Left lobe of liver (tissue), 2 donors: ENCODE results near the gene FASTKD3. TPM values are rescaled to one million over a fixed set of nuclear protein-coding genes. Genes with fewer than 3 reads are reported as not detected.

Experiments
- ATAC-seq: fragments of 200-7000 bp; cut with Tn5 transposase; one replicate; pipeline ENCODE4 v1.9.1; 2020; ENCODE audit warnings: mild to moderate bottlenecking, moderate library complexity
- DNase-seq: peaks from one replicate; pipeline ENCODE4 v3.0.0-alpha.2; 2020; ENCODE audit warnings: low spot score
- total RNA-seq: library from RNA; stranded (reverse); gene quantifications from one replicate; pipeline ENCODE4 v1.2.1, GENCODE V29; 2021
- donor health status: DM: no; HTN: no; CAD: no; lungs with moderate emphysema.
- donor health status: DM: no; HTN: yes; CAD: no.

FASTKD3 gene
- total RNA-seq, 1 donor from 2014 or later: 3.7 TPM

DNA sequence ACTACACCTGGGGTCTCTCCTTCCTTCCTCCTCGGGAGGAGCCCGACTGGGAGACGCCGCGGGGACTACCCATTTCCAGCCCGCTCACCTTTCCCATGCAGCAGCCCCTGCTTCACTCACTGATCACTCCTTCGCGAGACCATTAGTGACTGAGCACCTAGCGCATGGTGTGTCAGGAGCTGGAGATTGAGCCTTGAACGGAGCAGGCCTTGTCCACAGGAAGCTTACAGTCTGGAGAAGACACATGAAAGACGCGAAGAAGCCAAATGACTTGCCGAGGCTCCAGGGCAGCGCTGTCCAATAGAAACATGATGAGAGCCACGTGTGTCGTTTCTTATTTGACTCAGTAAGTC is 17.6 kb downstream of the FASTKD3 start:
- ATAC-seq: peak; percentile 27

DNA sequence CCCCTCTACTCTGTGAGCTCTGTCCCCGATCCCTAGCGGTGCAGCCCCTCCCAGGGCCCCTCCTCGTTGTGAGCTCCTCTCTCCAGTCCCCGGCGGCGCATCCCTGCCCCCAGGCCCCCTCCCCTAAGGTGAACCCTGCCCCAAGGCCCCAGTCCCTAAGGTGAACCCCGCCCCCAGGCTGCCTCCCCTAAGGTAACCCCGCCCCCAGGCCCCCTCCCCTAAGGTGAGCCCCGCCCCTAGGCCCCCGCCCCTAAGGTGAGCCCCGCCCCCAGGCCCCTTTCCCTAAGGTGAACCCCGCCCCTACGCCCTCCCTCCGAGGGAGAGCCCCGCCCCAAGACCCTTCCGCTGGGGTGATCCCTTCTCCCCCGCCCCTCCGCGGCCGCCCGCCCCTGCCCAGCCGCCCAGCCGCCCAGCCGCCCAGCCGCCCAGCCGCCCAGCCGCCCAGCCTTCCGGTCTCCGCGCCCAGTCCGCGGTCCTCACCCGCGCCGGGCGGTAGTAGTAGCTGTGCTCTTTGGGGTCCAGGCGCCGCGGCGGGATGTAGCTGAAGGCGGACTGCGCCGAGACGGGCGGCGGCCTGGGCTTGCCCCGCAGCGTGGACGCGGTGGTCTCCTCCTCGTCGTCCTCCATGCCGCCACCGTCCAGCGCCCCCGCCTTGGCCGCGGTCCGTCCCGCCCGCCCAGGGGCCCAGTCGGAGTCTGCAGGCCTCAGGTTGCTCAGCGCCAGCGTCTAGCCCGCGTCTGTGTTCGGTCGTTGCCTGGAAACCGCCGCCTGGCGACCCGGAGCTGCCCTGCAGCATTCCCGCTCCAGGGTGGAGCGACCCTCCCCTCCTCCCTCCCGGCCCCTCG is 18.2 kb downstream of the FASTKD3 start, which contains the start of gene CFAP90:
Gene CFAP90 (minus strand): TSS at position 739 of the 845 bp plus-strand sequence. CDS start 112 bp downstream, at position 627.
- DNase-seq (peak; percentile 57), ATAC-seq (peak; percentile 72)

More for the DNA sequence above, 17.6 kb downstream of the FASTKD3 start:
- DNase-seq: no peak

DNA sequence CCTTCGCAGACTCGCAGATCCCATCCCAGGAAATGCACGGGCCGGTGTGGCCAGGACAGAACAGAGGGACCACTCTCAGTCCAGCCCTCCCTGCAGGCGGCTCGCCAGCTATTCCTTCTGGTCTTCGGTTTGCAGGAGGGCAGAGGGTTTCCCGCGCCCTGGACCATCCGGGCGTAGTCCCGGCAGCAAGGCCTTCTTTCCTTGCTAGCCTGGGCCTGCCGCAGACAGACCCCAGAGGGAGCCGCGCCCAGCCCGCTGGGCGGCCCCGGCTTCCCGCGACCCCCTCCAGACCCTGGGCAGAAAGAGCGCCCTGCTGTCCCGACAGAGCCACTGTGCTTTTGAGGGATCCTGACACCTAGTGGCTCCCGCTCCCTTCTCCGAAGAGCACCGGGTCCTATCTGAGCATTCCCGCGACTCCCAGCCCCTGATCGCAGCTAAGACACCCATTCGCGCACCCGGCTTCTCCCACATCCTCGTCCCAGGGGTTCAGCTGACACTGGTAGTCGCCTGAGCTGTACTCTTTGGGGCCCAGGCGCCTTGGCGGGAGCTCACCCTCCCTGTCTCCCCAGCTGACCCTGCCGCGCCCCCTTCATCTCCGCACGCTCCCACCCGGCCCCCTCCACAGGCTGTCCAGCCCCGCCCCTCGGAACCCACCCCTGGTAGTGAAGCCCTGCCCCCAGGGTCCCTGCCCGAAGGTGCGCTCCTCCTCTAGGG is 19.0 kb downstream of the FASTKD3 start:
- ATAC-seq: peak; percentile 7
- no peak for DNase-seq

DNA sequence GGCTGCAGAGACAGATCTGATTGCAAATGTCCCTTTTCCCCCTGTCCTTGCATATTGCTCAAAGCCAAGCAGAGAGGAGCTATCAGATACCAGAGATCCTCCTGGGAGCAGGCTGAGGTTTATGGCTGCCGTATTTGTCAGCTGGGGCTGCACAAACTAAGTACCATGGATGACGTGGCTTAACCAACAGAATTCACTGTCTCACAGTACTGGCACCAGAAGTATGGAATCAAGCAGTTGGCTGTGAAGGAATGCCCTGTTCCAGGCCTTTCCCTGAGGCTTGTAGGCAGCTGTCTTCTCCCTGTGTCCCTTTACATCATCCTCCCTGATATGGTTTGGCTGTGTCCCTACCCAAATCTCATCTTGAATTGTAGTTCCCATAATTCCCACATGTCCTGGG is 20.5 kb downstream of the FASTKD3 start:
- ATAC-seq: no peak
- no peak for DNase-seq

DNA sequence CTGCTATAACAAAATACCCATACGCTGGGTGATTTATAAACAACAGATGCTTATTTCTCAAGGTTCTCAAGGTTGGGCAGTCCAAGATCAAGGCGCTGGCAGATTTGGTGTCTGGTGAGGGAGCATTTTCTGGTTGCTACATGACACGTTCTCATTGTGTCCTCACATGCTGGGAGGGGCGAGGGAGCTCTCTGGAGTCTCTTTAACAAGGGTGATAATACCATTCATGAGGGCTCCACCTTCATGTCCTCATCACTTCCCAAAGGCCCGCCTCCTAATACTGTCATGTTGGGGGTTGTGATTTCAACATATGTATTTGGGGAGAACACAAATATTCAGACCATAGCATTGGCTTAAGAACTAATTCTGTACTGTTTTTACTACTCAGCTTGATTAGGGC is 22.5 kb downstream of the FASTKD3 start:
- no peak for DNase-seq

DNA sequence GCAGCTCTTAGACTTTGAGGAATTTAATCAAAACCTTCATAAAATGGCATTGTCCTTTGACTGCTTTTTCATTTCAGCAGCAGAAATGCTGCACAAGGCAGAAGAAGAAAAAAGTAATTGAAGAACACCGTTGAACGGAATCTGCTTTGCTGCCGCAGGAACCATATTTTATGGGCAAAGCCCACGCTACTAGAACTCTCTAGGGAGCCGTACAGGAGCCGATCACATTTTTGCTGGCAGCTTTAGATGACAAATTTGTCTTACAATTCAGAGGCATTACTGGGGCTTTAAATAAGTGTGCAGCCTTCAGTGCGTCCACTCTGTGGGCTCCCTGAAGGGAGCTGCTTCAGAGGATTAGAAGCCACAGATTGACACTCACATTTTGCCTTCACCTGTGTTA is 23.3 kb downstream of the FASTKD3 start:
- DNase-seq: no peak

More for the DNA sequence above, 22.5 kb downstream of the FASTKD3 start:
- ATAC-seq: no peak

DNA sequence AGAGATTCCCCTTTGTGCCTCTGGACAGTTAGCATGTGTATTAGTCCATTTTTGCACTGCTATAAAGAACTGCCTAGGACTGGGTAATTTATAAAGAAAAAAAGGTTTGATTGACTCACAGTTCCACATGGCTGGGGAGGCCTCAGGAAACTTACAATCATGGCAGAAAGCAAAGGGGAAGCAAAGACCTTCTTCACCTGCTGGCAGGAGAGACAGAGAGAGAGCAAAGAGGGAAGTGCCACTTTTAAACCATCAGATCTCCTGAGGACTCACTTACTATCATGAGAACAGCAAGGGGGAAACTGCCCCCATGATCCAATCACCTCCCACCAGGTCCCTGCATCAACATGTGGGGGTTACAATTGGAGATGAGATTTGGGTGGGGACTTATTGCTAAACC is 23.9 kb downstream of the FASTKD3 start:
- no peak for ATAC-seq
- no peak for DNase-seq

More for the DNA sequence above, 23.3 kb downstream of the FASTKD3 start:
- ATAC-seq: no peak

DNA sequence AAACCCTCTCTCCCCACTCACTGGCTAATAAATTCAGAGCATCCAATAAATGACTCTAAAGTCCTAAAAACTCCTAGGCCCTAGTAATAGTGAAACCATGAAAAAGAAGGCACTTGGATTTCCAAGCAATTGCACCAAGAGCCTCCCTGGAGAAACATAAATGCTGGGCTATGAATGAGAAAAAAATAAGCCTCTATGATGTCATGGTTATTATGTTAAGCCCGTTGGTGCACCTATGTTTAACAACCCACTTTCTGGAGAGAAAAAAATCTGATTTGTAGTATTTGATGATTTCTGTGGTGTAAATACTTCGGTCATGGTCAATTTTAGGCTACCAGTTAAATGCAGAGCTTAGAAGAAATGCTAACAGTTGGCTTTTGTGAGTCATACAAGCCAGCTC is 26.3 kb downstream of the FASTKD3 start:
- ATAC-seq (no peak), DNase-seq (no peak)

DNA sequence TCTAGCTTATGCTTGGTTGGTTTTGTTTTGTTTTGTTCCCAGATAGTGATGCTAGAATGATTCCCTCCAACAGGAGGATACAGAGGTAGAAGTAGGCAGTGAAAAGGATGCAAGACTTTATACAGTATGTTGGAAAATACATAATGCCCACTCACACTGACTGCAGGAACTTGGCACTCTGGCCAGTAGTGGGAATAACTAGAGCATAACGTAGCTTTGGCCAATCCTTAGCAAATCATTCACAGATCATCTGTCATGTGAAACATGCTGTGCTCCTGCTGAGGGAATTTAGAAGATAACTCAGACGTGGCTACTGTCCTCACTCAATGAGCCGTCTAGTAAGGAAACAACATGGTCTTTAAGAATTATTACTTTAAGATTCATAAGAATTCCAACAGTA is 31.4 kb downstream of the FASTKD3 start:
- ATAC-seq (no peak), DNase-seq (no peak)

DNA sequence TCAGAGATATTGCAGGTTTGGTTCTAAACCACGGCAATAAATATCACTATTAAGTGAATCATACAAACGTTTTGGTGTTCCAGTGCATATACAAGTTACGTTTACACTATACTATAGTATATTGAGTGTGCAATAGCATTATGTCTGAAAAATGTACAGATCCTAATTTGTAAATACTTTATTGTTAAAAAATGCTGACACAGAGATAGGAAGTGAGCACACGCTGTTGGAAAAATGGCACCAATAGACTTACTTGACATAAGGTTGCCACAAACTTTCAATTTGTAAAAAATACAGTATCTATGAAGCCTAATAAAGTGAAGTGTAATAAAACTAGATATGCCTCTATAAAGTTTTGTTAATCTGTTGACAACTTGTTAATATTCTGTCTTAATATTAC is 33.8 kb downstream of the FASTKD3 start:
- ATAC-seq: no peak
- DNase-seq: no peak

DNA sequence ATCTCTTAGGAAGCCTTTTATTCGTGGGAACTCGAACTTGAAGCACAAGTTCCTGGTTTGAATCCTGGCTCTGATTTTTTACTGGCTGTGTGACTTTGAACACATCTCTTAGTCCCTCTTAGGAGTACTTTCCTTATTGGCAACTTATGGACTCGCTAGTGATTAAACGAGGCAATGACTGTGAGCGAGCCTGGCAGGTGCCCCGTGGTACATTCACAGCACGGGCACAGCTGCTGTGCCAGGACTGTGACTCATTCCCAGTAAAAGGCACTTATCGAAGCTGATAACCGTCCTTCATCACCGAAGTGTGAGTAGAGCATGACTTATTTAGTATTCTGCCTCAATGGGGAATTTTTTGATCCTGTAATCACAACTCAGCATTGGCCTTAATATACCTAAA is 40.6 kb downstream of the FASTKD3 start:
- DNase-seq (no peak), ATAC-seq (no peak)

DNA sequence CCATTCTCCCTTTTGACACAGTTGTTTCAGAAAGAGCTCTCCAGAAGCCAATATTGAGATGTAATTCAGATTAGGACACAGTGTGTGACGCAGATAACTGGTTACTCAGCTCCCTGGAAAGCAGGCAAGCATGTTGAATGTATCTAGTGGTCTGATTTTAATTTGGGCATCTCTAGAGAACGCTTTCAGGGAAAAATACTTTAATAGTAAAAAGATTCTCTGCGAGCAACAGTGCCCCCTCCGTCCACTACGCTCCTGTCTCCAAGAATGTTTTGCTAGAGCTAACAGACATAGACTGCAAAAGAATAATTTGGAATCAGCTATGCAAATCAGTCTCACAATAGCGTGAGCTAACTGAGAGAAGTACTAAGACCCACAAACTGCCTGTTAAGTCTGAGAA is 41.2 kb downstream of the FASTKD3 start:
- DNase-seq (no peak), ATAC-seq (no peak)

DNA sequence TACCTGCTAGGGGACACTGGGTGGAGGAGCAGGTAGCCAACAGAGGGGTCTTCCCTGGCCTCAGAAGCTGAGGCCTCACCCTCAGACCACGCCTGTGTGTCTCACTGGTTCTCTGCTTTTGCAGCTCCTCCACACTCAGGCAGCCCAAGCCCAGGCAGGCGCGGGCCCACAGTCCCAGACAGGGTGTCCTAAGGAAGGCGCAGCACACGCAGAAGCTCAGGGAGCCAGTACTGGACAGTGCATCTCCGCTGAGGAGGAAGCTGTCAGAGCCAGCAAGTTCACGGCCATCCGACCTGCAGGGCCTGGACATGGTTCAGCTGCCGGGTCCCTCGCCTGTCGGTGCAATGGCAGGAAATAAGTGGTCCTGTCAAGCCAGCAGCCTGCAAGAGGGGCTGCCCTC is 43.2 kb downstream of the FASTKD3 start:
- ATAC-seq (no peak), DNase-seq (no peak)

DNA sequence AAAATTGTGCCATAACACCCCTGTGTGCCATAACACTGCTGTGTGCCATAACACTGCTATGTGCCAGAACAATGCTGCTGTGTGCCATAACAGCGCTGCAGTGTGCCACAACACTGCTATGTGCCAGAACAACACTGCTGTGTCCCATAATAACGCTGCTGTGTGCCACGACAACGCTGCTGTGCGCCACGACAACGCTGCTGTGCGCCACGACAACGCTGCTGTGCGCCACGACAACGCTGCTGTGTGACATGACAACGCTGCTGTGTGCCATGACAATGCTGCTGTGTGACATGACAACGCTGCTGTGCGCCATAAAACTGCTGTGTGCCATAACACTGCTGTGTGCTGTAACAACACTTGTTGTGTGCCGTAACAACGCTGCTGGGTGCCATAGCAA is 43.8 kb downstream of the FASTKD3 start:
- DNase-seq (no peak), ATAC-seq (no peak)

DNA sequence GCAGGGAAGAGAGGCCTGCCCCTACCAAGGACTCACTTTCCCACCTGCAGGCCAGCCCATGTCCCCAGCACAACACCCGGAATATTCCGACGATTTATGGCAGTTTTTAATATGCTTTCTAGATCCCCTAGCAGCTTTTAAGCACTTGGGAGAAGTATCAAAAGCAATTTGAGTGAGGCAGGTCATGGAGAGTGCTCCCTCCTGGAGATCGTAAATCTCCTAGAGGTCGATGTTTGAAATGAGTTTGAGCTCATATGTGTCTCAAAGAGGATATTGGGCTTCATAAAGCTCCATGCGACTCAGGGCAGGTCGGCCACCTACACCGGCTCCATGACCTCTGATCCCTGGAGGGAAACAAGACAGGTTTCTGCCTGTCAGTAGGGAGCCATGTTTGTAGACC is 45.2 kb downstream of the FASTKD3 start:
- ATAC-seq (no peak), DNase-seq (no peak)

DNA sequence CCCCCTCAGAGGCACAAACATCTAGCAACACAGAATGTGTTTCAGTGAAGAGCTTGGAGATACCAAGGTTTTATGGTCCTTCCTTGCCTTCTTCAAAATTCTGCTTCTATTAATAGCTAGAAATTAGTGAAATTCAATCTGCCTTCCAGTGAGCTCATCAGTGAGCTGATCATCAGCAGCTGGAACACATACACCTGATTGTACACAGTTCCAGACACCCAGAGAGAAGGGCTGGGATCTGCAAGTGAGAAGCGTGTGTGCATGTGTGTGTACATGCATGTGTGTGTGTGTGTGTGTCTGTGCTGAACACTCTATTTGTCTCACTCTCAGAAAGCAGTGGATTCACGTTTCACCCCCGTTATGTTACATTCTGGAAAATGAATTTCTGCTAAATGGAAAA is 46.4 kb downstream of the FASTKD3 start:
- no peak for ATAC-seq
- no peak for DNase-seq

DNA sequence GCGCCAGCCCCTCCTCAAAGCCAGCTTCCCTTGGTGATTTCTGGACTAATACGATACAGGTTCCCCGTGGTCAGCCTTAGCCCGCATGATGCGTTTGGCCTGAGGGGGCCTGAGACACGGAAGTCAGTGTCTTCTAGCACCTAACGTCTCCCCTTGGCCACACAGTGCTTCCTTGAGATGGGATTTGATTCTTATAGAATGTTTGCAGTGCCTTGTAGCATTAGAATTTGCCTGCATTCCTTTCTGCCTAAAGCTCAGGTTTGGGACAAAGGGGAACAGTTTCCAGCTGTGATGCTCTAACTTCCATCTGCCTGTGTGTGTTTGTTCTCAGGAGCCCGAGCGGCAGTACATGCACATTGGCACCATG is 52.3 kb downstream of the FASTKD3 start:
- peak; percentile 23 for ATAC-seq

DNA sequence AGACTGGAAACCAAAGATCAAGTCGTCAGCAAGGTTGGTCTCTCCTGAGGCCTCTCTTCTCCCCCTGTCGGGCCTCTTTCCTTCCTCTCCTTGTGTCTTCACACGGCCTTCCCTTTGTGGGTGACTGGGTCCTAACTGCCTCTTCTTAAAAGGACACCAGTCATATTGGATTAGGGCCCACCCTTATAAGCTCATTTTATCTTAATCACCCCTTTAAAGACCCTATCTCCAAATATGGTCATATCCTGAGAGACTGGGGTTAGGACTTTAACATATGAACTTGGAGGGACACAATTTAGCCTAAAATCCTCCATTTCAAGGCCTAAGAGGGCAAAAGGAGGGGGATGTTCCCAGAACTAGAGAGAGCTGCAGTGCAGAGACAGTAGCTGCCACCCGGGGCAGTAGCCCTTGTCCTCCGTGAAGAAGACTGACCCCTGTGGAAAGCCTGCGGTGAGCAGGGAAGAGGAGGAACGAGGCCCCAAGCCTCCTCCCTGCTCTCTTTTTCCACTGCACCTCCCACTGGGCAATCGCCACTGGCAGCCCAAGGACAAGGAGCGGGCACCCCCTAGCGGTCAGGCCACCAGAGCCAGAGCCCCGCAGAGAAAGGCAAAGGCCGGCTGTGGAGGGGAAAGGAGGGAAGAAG is 52.8 kb downstream of the FASTKD3 start:
- DNase-seq (peak; percentile 72), ATAC-seq (peak; percentile 100)

More for the DNA sequence above, 52.3 kb downstream of the FASTKD3 start:
- no peak for DNase-seq

DNA sequence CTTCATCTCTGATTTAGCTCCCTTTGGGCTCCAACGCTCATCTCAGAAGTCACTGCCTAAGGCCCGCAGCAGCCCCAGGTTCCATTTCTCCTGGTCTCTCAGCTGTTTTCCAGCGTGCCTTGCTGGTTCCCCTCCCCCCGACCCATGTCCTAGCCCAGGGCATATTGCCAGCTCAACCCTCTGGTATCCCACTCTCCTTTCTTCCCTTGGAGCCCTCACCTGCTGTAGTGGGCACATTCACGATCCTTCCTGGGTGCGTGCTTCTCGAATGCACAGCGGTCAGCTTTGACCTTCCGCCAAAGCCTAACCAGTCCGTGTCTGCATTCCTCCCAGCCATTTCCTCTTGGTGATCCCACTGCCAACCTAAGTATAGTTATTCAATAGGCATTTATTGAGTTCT is 54.0 kb downstream of the FASTKD3 start:
- ATAC-seq: no peak
- no peak for DNase-seq

DNA sequence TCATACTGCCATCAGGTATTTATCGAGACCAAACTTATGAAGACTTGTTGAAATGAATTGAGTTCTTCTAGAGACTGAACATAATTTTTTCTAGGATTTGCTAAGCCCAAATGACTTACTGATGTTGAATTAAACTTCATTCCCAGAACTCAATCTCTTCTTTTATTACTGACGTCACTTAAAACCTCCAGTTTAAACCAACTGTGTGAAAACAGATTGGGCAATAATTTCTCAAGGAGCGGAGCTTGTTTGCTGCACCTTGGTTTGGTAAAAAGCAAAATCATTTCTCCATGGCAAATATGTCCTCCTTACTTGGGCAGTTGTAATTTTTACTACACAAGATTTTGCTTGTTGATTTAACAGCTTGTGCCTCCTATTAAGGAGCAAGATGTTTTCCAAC is 55.3 kb downstream of the FASTKD3 start:
- no peak for ATAC-seq
- no peak for DNase-seq

DNA sequence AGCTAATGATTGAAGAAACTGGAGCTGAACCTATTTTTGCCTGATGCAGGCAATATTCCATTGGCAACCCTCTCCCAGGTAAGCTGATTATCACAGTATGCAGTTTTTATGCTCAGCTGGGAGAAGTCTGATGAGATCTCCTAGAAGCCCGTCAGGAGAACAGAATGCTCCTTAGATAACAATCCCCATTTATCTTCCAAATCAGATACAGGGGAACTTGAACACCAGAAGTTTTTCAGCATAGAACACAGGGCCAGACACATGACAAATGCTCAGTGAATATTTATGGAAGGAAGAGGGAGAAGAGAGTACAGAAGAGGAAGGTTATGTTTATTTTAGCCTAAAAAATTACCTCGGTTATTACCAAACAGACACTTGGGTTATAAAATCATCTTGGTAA is 55.8 kb downstream of the FASTKD3 start:
- ATAC-seq: no peak
- no peak for DNase-seq

DNA sequence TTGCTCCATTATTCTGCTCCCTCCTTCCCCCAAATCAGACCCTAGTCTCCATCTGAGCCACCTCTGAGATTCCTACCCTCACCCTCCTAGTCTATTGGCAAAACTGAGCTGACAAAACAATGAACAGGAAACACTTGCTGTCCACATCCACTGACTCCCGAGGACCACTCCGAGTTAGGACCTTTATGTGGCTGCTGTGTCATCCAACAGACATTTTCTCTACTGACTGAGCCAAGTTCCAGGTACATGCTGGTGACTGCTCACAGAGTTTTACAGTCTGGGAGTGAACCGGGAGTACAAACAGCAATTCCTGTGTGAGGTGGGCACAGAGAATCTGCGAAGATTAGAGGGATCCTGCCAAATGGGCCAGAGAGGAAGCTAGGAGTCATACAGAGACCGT is 57.1 kb downstream of the FASTKD3 start:
- DNase-seq (no peak), ATAC-seq (no peak)
